ENCODE results near the gene KIAA0513.

KIAA0513 gene

GRCh38 chr16:85062845-85063244, 35.2 kb downstream of the KIAA0513 start:
- Mint-ChIP-seq H3K4me1 (peaks cover under 1% of the 10 kb centered on the region), H3K36me3 (ENCODE audit: insufficient read depth) (no peaks in the 10 kb centered on the region), H3K9me3 (no peaks in the 10 kb centered on the region), H3K4me3 (no peak overlapping the region), H3K27me3 (no peaks in the 10 kb centered on the region), H3K27ac (ENCODE audit: low read depth) (no peak overlapping the region)
- ATAC-seq (replicated peaks; ENCODE audit: extremely low read depth, poor library complexity, severe bottlenecking) (no peak), DNase-seq (ENCODE audit: low spot score in 2 of 2) (no peak)

GRCh38 chr16:85064186-85064585, 36.6 kb downstream of the KIAA0513 start:
- no peak for ATAC-seq (replicated peaks; ENCODE audit: extremely low read depth, poor library complexity, severe bottlenecking)
- no peak overlapping the region for H3K27ac Mint-ChIP-seq (ENCODE audit: low read depth)
- no peak for DNase-seq (ENCODE audit: low spot score in 2 of 2)
- H3K4me1 Mint-ChIP-seq, result no peaks in the 10 kb centered on the region
- H3K36me3 Mint-ChIP-seq (ENCODE audit: insufficient read depth), result no peaks in the 10 kb centered on the region
- H3K27me3 Mint-ChIP-seq, result no peaks in the 10 kb centered on the region
- no peak overlapping the region for H3K4me3 Mint-ChIP-seq
- H3K9me3 Mint-ChIP-seq, result no peaks in the 10 kb centered on the region

DNA sequence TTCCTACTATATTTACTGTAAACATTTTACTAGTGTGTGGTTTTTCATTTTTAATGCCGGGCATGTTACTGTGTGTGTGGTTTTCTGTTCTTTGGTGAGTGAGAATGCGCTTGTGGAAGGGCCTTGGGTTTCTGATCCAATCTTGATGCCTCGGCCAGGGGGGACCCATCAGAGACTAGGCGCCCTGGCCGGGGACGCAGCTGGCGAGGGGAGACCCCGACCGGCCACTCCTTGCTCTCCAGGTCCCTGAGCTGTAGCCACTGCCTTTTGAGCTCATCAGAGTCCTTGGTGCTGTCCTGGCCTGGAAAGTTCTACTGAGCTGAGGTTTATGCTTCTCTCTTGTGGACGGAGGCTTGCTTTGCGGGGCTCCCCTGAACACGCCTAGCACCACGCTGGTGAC, 37.5 kb downstream of the KIAA0513 start:
- Mint-ChIP-seq H3K27me3 (no peaks in the 10 kb centered on the region), H3K4me3 (no peak overlapping the region), H3K27ac (ENCODE audit: low read depth) (no peak overlapping the region), H3K9me3 (no peaks in the 10 kb centered on the region), H3K36me3 (ENCODE audit: insufficient read depth) (peaks cover 2% of the 10 kb centered on the region), H3K4me1 (no peaks in the 10 kb centered on the region)
- ATAC-seq (replicated peaks; ENCODE audit: extremely low read depth, poor library complexity, severe bottlenecking) (no peak), DNase-seq (ENCODE audit: low spot score in 2 of 2) (no peak)

DNA sequence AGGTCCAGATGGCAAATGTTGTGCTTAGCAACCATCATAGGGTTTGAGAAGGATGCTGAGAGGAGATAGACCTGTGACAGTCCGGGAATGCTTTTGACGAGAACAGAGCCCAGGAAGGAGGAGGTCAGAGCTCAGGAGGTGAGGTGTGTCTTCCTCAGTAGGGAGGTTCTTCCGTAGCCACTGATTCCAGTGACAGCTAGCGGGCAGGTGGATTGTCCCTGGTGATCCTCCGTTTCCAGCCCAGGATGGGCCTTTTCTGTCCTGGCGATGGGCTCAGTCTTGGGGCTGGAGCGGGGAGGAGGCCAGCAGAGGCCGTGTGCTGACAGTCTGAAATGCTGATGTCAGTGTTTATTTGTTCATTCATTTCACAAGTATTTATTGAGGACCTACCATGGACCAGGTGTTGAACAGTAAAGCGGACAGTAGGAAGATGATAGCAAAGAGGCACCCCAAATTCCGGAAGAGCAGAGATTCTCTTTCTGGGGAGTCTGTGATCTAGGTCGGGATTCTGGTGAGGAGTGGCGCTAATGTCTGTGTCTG, 38.8 kb downstream of the KIAA0513 start:
- Mint-ChIP-seq H3K4me1 (no peaks in the 10 kb centered on the region), H3K36me3 (ENCODE audit: insufficient read depth) (peaks cover 2% of the 10 kb centered on the region), H3K9me3 (no peaks in the 10 kb centered on the region), H3K4me3 (no peak overlapping the region), H3K27me3 (no peaks in the 10 kb centered on the region), H3K27ac (ENCODE audit: low read depth) (no peak overlapping the region)
- ATAC-seq (replicated peaks; ENCODE audit: extremely low read depth, poor library complexity, severe bottlenecking), result no peak
- DNase-seq (ENCODE audit: low spot score in 2 of 2), result no peak

DNA sequence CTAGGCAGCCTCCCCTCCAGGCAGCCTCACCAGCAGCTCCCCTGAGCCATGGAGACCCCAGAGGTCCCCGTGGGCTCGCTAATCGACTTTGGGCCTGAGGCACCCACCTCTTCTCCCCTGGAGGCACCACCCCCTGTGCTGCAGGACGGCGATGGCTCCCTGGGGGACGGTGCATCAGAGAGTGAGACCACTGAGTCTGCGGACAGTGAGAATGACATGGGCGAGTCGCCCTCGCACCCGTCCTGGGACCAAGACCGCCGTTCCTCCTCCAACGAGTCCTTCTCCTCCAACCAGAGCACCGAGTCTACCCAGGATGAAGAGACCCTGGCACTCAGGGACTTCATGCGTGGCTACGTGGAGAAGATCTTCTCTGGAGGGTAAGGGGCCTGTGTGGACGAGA, 39.4 kb downstream of the KIAA0513 start:
- Mint-ChIP-seq H3K36me3 (ENCODE audit: insufficient read depth) (peaks cover 5% of the 10 kb centered on the region), H3K9me3 (no peaks in the 10 kb centered on the region)
- DNase-seq (ENCODE audit: low spot score in 2 of 2), result no peak

DNA sequence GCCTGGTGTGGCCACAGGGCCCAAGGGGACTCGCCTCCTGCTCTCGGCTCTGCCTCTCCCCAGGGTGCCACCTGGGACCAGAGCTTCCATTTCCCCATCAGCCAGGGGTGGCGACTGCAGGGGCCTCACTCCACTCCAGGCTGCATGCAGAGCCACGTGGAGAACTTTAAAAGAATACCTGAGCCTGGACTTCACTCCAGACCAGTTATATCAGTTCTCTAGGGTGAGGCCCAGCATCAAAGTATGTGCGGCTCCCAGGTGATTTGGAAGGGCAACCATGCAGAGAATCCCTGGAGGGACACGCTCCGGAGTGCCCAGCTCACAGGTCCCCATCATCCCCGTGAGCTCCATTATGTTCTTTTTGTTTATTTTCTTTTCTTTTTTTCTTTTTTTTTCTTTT, 39.8 kb downstream of the KIAA0513 start:
- Mint-ChIP-seq H3K4me1 (no peaks in the 10 kb centered on the region), H3K36me3 (ENCODE audit: insufficient read depth) (peaks cover 5% of the 10 kb centered on the region), H3K27me3 (no peaks in the 10 kb centered on the region), H3K9me3 (no peaks in the 10 kb centered on the region), H3K4me3 (no peak overlapping the region), H3K27ac (ENCODE audit: low read depth) (no peak overlapping the region)
- DNase-seq (ENCODE audit: low spot score in 2 of 2) (no peak), ATAC-seq (replicated peaks; ENCODE audit: extremely low read depth, poor library complexity, severe bottlenecking) (no peak)

More for the DNA sequence above, 39.4 kb downstream of the KIAA0513 start:
- no peaks in the 10 kb centered on the region for H3K27me3 Mint-ChIP-seq
- H3K4me1 Mint-ChIP-seq, result no peaks in the 10 kb centered on the region
- no peak overlapping the region for H3K27ac Mint-ChIP-seq (ENCODE audit: low read depth)
- H3K4me3 Mint-ChIP-seq, result no peak overlapping the region
- no peak for ATAC-seq (replicated peaks; ENCODE audit: extremely low read depth, poor library complexity, severe bottlenecking)

DNA sequence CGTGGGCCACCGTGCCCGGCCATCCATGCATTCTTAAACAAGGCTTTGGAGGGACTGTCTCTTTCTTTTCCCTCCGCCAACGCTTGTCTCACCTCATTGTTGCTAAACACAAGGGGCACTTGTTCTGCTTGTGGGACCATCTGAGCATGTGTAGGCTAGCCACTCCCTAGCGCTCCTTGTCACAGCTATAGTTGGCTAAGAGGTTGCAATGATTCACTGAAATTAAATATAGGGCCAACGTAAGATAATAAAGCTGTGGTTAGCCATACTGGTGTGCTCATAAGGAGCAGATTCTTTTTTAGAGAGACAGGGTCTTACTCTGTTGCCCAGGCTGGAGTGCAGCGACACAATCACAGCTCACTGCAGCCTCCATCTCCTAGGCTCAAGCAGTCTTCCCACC, 41.2 kb downstream of the KIAA0513 start:
- DNase-seq (ENCODE audit: low spot score in 2 of 2), result no peak
- H3K4me1 Mint-ChIP-seq, result no peaks in the 10 kb centered on the region

DNA sequence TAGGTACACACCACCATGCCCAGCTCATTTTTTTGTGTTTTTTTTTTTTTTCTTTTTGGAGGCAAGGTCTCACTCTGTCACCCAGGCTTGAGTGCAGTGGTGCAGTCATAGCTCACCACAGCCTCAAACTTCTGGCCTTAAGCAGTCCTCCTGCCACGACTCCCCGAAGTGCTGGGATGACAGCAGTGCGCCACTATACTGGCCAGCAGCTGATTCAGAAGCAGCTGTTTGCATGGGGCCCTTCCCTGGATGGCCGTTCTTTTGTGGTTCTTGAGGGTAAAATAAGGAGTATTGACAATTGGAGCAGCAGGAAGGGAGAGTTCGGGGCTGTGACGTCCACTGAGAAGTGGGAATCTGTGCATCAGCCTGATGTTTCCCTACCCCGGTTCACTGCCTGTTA, 41.6 kb downstream of the KIAA0513 start:
- ATAC-seq (replicated peaks; ENCODE audit: extremely low read depth, poor library complexity, severe bottlenecking), result no peak
- no peak for DNase-seq (ENCODE audit: low spot score in 2 of 2)
- Mint-ChIP-seq H3K9me3 (no peaks in the 10 kb centered on the region), H3K36me3 (ENCODE audit: insufficient read depth) (peaks cover 5% of the 10 kb centered on the region), H3K27ac (ENCODE audit: low read depth) (no peak overlapping the region), H3K4me1 (no peaks in the 10 kb centered on the region), H3K27me3 (no peaks in the 10 kb centered on the region), H3K4me3 (no peak overlapping the region)

More for the DNA sequence above, 41.2 kb downstream of the KIAA0513 start:
- H3K27me3 Mint-ChIP-seq, result no peaks in the 10 kb centered on the region
- H3K27ac Mint-ChIP-seq (ENCODE audit: low read depth), result no peak overlapping the region
- H3K9me3 Mint-ChIP-seq, result no peaks in the 10 kb centered on the region
- H3K36me3 Mint-ChIP-seq (ENCODE audit: insufficient read depth), result peaks cover 5% of the 10 kb centered on the region
- H3K4me3 Mint-ChIP-seq, result no peak overlapping the region
- ATAC-seq (replicated peaks; ENCODE audit: extremely low read depth, poor library complexity, severe bottlenecking), result no peak

DNA sequence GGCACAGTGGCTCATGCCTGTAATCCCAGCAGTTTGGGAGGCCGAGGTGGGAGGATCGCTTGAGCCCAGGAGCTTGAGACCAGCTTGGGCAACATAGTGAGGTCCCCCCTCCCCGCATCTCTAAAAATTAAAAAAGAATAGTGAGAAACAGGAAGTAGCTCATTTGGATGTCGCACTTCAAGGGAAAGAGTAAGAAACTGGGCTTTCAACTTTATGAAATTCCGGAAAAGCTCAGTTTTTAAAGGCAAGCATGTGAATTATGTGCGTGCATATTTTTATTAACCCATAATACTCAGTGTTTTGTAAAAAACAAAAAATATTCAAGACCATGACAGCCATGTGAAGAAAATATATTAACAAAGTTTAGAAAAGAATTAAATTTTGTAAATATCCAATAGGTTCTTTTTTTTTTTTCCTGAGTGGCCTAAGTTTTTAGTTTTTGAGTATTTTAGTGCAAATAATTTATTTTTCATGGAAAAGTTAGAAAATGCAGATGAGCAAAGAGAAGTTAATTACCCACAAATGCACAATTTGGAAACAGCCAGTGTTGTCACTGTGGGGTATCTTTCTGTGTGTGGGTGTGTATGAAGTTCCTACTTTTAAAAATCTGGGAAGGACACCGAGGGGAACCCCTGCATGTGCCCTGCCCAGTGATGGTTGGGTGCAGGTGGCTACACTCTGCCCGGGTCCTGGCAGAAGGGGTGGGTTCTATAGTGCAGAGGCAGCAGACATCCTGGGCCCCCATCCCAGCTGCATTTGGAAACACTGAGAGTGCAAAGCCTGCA, 44.7 kb downstream of the KIAA0513 start:
- no peak for DNase-seq (ENCODE audit: low spot score in 2 of 2)
- Mint-ChIP-seq H3K9me3 (no peaks in the 10 kb centered on the region), H3K36me3 (ENCODE audit: insufficient read depth) (peaks cover 5% of the 10 kb centered on the region), H3K27ac (ENCODE audit: low read depth) (no peak overlapping the region), H3K4me1 (no peaks in the 10 kb centered on the region), H3K27me3 (no peaks in the 10 kb centered on the region), H3K4me3 (no peak overlapping the region)
- ATAC-seq (replicated peaks; ENCODE audit: extremely low read depth, poor library complexity, severe bottlenecking), result no peak

GRCh38 chr16:85072947-85073346, 45.4 kb downstream of the KIAA0513 start:
- Mint-ChIP-seq H3K36me3 (ENCODE audit: insufficient read depth) (peaks cover 5% of the 10 kb centered on the region), H3K4me3 (no peak overlapping the region), H3K9me3 (no peaks in the 10 kb centered on the region), H3K4me1 (no peaks in the 10 kb centered on the region), H3K27me3 (no peaks in the 10 kb centered on the region), H3K27ac (ENCODE audit: low read depth) (no peak overlapping the region)
- DNase-seq (ENCODE audit: low spot score in 2 of 2) (no peak), ATAC-seq (replicated peaks; ENCODE audit: extremely low read depth, poor library complexity, severe bottlenecking) (no peak)

DNA sequence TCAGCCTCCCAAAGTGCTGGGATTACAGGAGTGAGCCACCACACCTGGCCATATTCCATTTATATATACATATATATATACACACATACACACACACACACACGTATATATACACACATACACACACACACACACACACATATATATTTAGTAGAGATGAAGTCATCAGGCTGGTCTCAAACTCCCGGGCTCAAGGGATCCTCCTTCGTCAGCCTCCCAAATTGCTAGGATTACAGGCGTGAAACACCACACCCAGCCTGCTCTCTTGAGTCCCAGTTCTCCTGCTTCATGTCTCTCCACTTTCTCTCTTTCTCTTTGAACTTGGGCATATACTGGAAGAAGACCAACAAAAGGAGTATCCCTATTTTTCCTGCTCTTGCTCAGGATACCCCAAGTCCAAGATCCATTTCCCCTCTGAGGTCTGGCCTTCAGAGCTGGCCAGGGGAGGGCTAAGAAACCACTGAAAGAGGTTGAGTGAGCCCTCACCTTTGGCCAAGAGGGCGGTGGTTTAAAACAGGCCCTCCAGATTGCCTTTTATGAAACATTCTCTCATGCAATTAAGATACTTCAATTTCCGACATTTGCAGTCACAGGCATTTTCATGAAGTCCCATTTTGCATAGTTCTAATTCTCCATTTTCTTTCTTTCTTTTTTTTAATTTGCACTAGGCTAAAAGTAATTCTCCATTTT, 46.8 kb downstream of the KIAA0513 start:
- ATAC-seq (replicated peaks; ENCODE audit: extremely low read depth, poor library complexity, severe bottlenecking), result no peak
- no peak overlapping the region for H3K27ac Mint-ChIP-seq (ENCODE audit: low read depth)
- H3K36me3 Mint-ChIP-seq (ENCODE audit: insufficient read depth), result peaks cover 7% of the 10 kb centered on the region
- no peaks in the 10 kb centered on the region for H3K9me3 Mint-ChIP-seq
- H3K27me3 Mint-ChIP-seq, result no peaks in the 10 kb centered on the region
- H3K4me1 Mint-ChIP-seq, result no peaks in the 10 kb centered on the region
- H3K4me3 Mint-ChIP-seq, result no peak overlapping the region
- no peak for DNase-seq (ENCODE audit: low spot score in 2 of 2)

DNA sequence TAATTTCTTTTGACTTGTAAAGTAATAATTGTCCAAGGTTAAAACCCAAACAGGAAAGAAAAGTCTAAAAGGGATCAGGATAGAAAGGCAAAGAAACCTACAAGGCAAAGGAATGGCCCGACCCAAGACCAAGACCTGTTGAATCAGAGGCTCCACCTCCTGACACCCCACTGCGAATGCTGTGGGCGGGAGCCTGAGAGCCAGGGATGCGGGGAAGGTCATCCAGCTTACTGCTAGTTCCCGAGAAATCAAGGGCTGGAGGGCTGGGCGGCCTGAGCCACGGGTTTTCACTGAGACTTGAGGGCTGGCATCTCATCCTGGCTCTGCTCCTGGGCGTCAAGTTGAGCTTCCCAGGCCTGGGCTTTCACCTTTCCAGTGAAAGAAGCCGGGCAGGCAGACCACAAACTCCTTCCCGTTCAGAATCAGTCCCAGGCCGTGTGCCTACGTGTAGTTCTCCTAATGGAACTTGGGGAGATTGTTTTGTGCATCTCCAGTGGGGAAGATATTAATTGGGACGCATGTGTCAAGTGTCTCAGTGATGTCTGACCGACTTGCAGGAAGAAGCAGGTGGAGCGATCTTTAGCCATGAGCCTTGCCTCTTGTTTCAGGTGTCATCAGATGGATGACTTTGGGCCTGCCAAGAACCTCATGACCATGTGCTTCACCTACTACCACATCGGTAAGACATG, 47.8 kb downstream of the KIAA0513 start:
- Mint-ChIP-seq H3K4me3 (no peak overlapping the region), H3K27ac (ENCODE audit: low read depth) (no peak overlapping the region), H3K36me3 (ENCODE audit: insufficient read depth) (peaks cover 5% of the 10 kb centered on the region)

More for the DNA sequence above, 47.8 kb downstream of the KIAA0513 start:
- Mint-ChIP-seq H3K27me3 (no peaks in the 10 kb centered on the region), H3K9me3 (no peaks in the 10 kb centered on the region), H3K4me1 (no peaks in the 10 kb centered on the region)
- DNase-seq (ENCODE audit: low spot score in 2 of 2) (no peak), ATAC-seq (replicated peaks; ENCODE audit: extremely low read depth, poor library complexity, severe bottlenecking) (no peak)

Measured in central memory CD8-positive, alpha-beta T cell (primary cell).